Psoas muscle (tissue), 8 donors: ENCODE results near the gene TPCN2. TPM values are rescaled to one million over a fixed set of nuclear protein-coding genes. Genes with fewer than 3 reads are reported as not detected.

ENCODE experiments used
- ATAC-seq, 4 donors: fragments of 200-7000 bp; cut with Tn5 transposase; one replicate each; pipeline ENCODE4 v1.9.1; 2020; ENCODE audit warnings: moderate library complexity in 3 of 4, mild to moderate bottlenecking in 2 of 4
- DNase-seq, 2 donors: peaks; one replicate each; pipeline ENCODE4 v3.0.0-alpha.2; 2020
- H3K27ac ChIP-seq: fragments of 200-600 bp; one replicate; pipeline ENCODE4 v1.8.0; 2022
- H3K27me3 ChIP-seq, 3 donors: fragments of 200-600 bp in 1 of 3; one replicate each; pipeline versions ENCODE4 v1.6.1 to v1.8.0; 2013 to 2022; ENCODE audit warnings: low read length in 2 of 3, mild to moderate bottlenecking in 2 of 3, moderate library complexity in 1 of 3; ENCODE audit not compliant: insufficient read depth in 3 of 3
- H3K36me3 ChIP-seq, 2 donors: fragments of 200-600 bp in 1 of 2; one replicate each; pipeline versions ENCODE4 v1.6.1 to v1.8.0; 2013 to 2022; ENCODE audit warnings: low read depth in 1 of 2, mild to moderate bottlenecking in 1 of 2, moderate library complexity in 1 of 2; ENCODE audit not compliant: insufficient read depth in 1 of 2
- H3K4me1 ChIP-seq: fragments of 200-600 bp; one replicate; pipeline ENCODE4 v1.8.0; 2022
- H3K4me3 ChIP-seq: fragments of 200-600 bp; one replicate; pipeline ENCODE4 v1.8.0; 2022; ENCODE audit warnings: mild to moderate bottlenecking
- H3K9me3 ChIP-seq: fragments of 200-600 bp; one replicate; pipeline ENCODE4 v1.8.0; 2022
- CTCF ChIP-seq: fragments of 200-600 bp; IDR thresholded peaks from one replicate; pipeline ENCODE4 v1.8.0; 2022; ENCODE audit warnings: antibody characterized with exemption
- WGBS, 3 donors: extraction: QIAGEN DNeasy Blood & Tissue Kit; methylation state at CpG; one replicate each; pipeline versions ENCODE4 v1.1.6 to v1.1.7; 2013; 5-methylcytosine and 5-hydroxymethylcytosine counted together
- intact Hi-C, 2 donors: fragments of 100-400 bp; cut with DNase I; formaldehyde crosslinking; loops; one replicate each; pipeline versions ENCODE4 v1.11.0 to v1.14.2; 2022
- polyA plus RNA-seq, 3 donors: library from polyadenylated mRNA; stranded (reverse); fragments of 200-250 nt; gene quantifications; one replicate each; pipeline ENCODE4 v1.2.3, GENCODE V29; 2013
- total RNA-seq, 4 donors: library from RNA; stranded (reverse); fragmentation: NEBNext Ultra II Directional in 2 of 4; extraction: Animal tissue kit (Norgen Biotek cat#: 25700) in 2 of 4; gene quantifications; one replicate each; pipeline versions ENCODE4 v1.2.1 to v1.2.4, GENCODE V29; 2021 to 2023
- donor health status: healthy with polysubstance abuse.
- donor health status: DM: no; HTN: no; CAD: no; lungs with moderate emphysema.
- donor health status: Bipolar disorder and iron deficiency.
- donor health status: healthy.
- donor health status: DM: yes; HTN: yes; CAD: no.
- donor health status: DM: no; HTN: no; CAD: no.
- donor health status: DM: no; HTN: no; CAD: no.
- donor health status: DM: yes; HTN: yes; CAD: no.

Gene TPCN2
- total and polyA plus RNA-seq, 7 donors, result 2.2 to 6.0 (median 3.5) TPM

- 93 to 96% (median 94%) methylated on average over 3 of the region's 3 CpGs for WGBS, 3 donors
- Histone ChIP-seq H3K36me3 (no peaks in the 10 kb centered on the region), H3K27me3 (no peaks in the 10 kb centered on the region), H3K4me1 (no peaks in the 10 kb centered on the region), H3K4me3 (no peak overlapping the region), H3K27ac (no peak overlapping the region), H3K9me3 (no peaks in the 10 kb centered on the region)
- DNase-seq (no peak), ATAC-seq (no peak)
- TF ChIP-seq CTCF, result no peak
- intact Hi-C loops, result no loop called here
Observed at GRCh38 chr11:69180726-69181125, 132.0 kb downstream of the TPCN2 start.

- ATAC-seq, result no peak
- 82 to 92% (median 89%) methylated on average over 8 of the region's 8 CpGs for WGBS, 3 donors
Observed at GRCh38 chr11:69183613-69184012, 134.9 kb downstream of the TPCN2 start.

More at GRCh38 chr11:69183613-69184012, 134.9 kb downstream of the TPCN2 start:
- intact Hi-C loops, result no loop called here
- no peak for DNase-seq
- Histone ChIP-seq H3K4me1 (no peaks in the 10 kb centered on the region), H3K9me3 (no peaks in the 10 kb centered on the region), H3K27ac (no peak overlapping the region), H3K36me3 (no peaks in the 10 kb centered on the region), H3K27me3 (peaks cover 0 to 6% (median 3%) of the 10 kb centered on the region in 3 donors), H3K4me3 (no peak overlapping the region)
- TF ChIP-seq CTCF, result no peak

Other genes starting within 250 kb of the TPCN2 start
- gene CPT1A, start 207.0 kb upstream of the TPCN2 start, total RNA-seq, result 10 to 100 TPM in 3 of 4 donors, 1 to 10 TPM in 1; 9.7 to 29.2 (median 15.0) TPM
- gene CPT1A, start 207.0 kb upstream of the TPCN2 start, polyA plus RNA-seq, result 10 to 100 TPM in 2 of 3 donors, 1 to 10 TPM in 1; 8.6 to 12.9 (median 11.5) TPM
- 100 to 1,000 TPM in 1 of 4 donors, 10 to 100 TPM in 3; 59.2 to 104 (median 70.8) TPM for gene MRPL21, start 145.1 kb upstream of the TPCN2 start, total RNA-seq
- 100 to 1,000 TPM; 108 to 181 (median 127) TPM for gene MRPL21, start 145.1 kb upstream of the TPCN2 start, polyA plus RNA-seq
- 10 to 100 TPM; 12.1 to 18.4 (median 13.0) TPM for gene IGHMBP2, start 145.0 kb upstream of the TPCN2 start, total RNA-seq
- 10 to 100 TPM; 12.4 to 19.0 (median 17.7) TPM for gene IGHMBP2, start 145.0 kb upstream of the TPCN2 start, polyA plus RNA-seq
- not detected for gene MRGPRD, start 67.9 kb upstream of the TPCN2 start, total RNA-seq
- gene MRGPRD, start 67.9 kb upstream of the TPCN2 start, polyA plus RNA-seq, result not detected
- 1 to 10 TPM; 1.7 to 2.9 (median 2.6) TPM for gene MRGPRF, start 35.7 kb upstream of the TPCN2 start, total RNA-seq
- gene MRGPRF, start 35.7 kb upstream of the TPCN2 start, polyA plus RNA-seq, result 1 to 10 TPM; 1.8 to 3.8 (median 2.8) TPM
- under 1 TPM in 3 of 4 donors, not detected in 1; 0.08 to 0.54 (median 0.34) TPM for gene SMIM38, start 107.0 kb downstream of the TPCN2 start, total RNA-seq
- gene SMIM38, start 107.0 kb downstream of the TPCN2 start, polyA plus RNA-seq, result under 1 TPM; 0.03 to 0.12 (median 0.05) TPM
- under 1 TPM in 1 of 4 donors, not detected in 3; 0.27 TPM for gene MYEOV, start 245.2 kb downstream of the TPCN2 start, total RNA-seq
- under 1 TPM; 0.09 to 0.17 (median 0.12) TPM for gene MYEOV, start 245.2 kb downstream of the TPCN2 start, polyA plus RNA-seq